Parathyroid adenoma (tissue), 2 donors: ENCODE data around the gene NXN.
"Not testable (repeated sequence)": the region's sequence is repeated elsewhere in the genome, so short reads cannot be mapped to it uniquely, and the experiment has no call there.

Experiments used
- H2AFZ ChIP-seq: fragments of 300-600 bp; sonication (generic); one replicate; pipeline ENCODE4 v1.7.0; 2017; ENCODE audit warnings: antibody characterized with exemption, mild to moderate bottlenecking
- H3K27ac ChIP-seq: fragments of 300-600 bp; sonication (generic); one replicate; pipeline ENCODE4 v1.7.0; 2017
- H3K27me3 ChIP-seq: fragments of 300-600 bp; sonication (generic); one replicate; pipeline ENCODE4 v1.7.0; 2017; ENCODE audit warnings: low read length; ENCODE audit not compliant: control insufficient read depth, insufficient read depth
- H3K36me3 ChIP-seq: fragments of 300-600 bp; sonication (generic); one replicate; pipeline ENCODE4 v1.7.0; 2017; ENCODE audit warnings: low read length; ENCODE audit not compliant: control insufficient read depth, insufficient read depth
- H3K4me1 ChIP-seq: fragments of 300-600 bp; sonication (generic); one replicate; pipeline ENCODE4 v1.7.0; 2017; ENCODE audit warnings: control low read depth
- H3K4me2 ChIP-seq: fragments of 300-600 bp; sonication (generic); one replicate; pipeline ENCODE4 v1.7.0; 2017; ENCODE audit warnings: low read length
- H3K4me3 ChIP-seq: fragments of 300-600 bp; sonication (generic); one replicate; pipeline ENCODE4 v1.7.0; 2017; ENCODE audit warnings: low read depth, low read length
- H3K79me2 ChIP-seq: fragments of 300-600 bp; sonication (generic); one replicate; pipeline ENCODE4 v1.7.0; 2017; ENCODE audit warnings: control low read depth
- H3K9ac ChIP-seq: fragments of 300-600 bp; sonication (generic); one replicate; pipeline ENCODE4 v1.7.0; 2017; ENCODE audit warnings: mild to moderate bottlenecking
- H3K9me3 ChIP-seq: fragments of 300-600 bp; sonication (generic); one replicate; pipeline ENCODE4 v1.7.0; 2017; ENCODE audit warnings: low read length; ENCODE audit not compliant: control insufficient read depth
- CTCF ChIP-seq: fragments of 300-600 bp; sonication (generic); IDR thresholded peaks from one replicate; pipeline ENCODE4 v1.7.0; 2017; ENCODE audit warnings: antibody characterized with exemption, mild to moderate bottlenecking
- donor health status: primary hyperparathyroidism.

Gene NXN

GRCh38 chr17:869567-870525, 109.7 kb downstream of the NXN start:
- H3K36me3 ChIP-seq: no peaks in the 10 kb centered on the region
- no peak overlapping the region for H2AFZ ChIP-seq
- no peak overlapping the region for H3K9ac ChIP-seq
- TF ChIP-seq CTCF: no peak
- no peaks in the 10 kb centered on the region for H3K79me2 ChIP-seq
- H3K27me3 ChIP-seq: no peaks in the 10 kb centered on the region
- H3K4me1 ChIP-seq: peaks cover 4% of the 10 kb centered on the region
- no peak overlapping the region for H3K4me2 ChIP-seq
- no peaks in the 10 kb centered on the region for H3K9me3 ChIP-seq
- H3K4me3 ChIP-seq: no peak overlapping the region
- H3K27ac ChIP-seq: peak overlapping the region; percentile 15

- TF ChIP-seq CTCF: no peak
- H3K36me3 ChIP-seq: no peaks in the 10 kb centered on the region
- no peak overlapping the region for H3K9ac ChIP-seq
- H3K27ac ChIP-seq: peak overlapping the region; percentile 15
- H3K9me3 ChIP-seq: no peaks in the 10 kb centered on the region
- H3K4me3 ChIP-seq: no peak overlapping the region
- no peak overlapping the region for H3K4me2 ChIP-seq
- peaks cover 4% of the 10 kb centered on the region for H3K4me1 ChIP-seq
- no peaks in the 10 kb centered on the region for H3K79me2 ChIP-seq
- no peaks in the 10 kb centered on the region for H3K27me3 ChIP-seq
- no peak overlapping the region for H2AFZ ChIP-seq
Measured at GRCh38 chr17:869086-869485, 110.5 kb downstream of the NXN start.

GRCh38 chr17:867896-868489, 111.6 kb downstream of the NXN start:
- Histone ChIP-seq H3K9me3 (no peaks in the 10 kb centered on the region), H3K9ac (no peak overlapping the region), H3K36me3 (no peaks in the 10 kb centered on the region), H3K4me1 (peaks cover 4% of the 10 kb centered on the region), H2AFZ (no peak overlapping the region), H3K27ac (no peak overlapping the region), H3K27me3 (no peaks in the 10 kb centered on the region), H3K79me2 (no peaks in the 10 kb centered on the region), H3K4me3 (no peak overlapping the region), H3K4me2 (no peak overlapping the region)
- TF ChIP-seq CTCF: no peak

- H3K4me2 ChIP-seq, H3K27me3 ChIP-seq, H3K79me2 ChIP-seq, H3K36me3 ChIP-seq, H2AFZ ChIP-seq, H3K9me3 ChIP-seq, H3K4me1 ChIP-seq, H3K9ac ChIP-seq, H3K4me3 ChIP-seq: not testable (repeated sequence)
- H3K27ac ChIP-seq: peak overlapping the region; percentile 17
Measured at GRCh38 chr17:867238-867637, 112.3 kb downstream of the NXN start.

GRCh38 chr17:866568-867103, 112.9 kb downstream of the NXN start:
- Histone ChIP-seq H2AFZ (no peak overlapping the region), H3K4me2 (no peak overlapping the region), H3K27me3 (no peaks in the 10 kb centered on the region), H3K4me3 (no peak overlapping the region), H3K36me3 (no peaks in the 10 kb centered on the region), H3K27ac (peak overlapping the region; percentile 59), H3K9ac (no peak overlapping the region), H3K79me2 (no peaks in the 10 kb centered on the region), H3K4me1 (peaks cover 4% of the 10 kb centered on the region), H3K9me3 (no peaks in the 10 kb centered on the region)
- no peak for TF ChIP-seq CTCF
